A549 (cell line): ENCODE measurements around the gene GRIK4.

Source experiments
- CTCF ChIP-seq: fragments of >200 bp; sonication (Bioruptor Twin); formaldehyde crosslinking; IDR thresholded peaks from 3 replicates; pipeline ENCODE4 v1.5.1; 2016
- JUNB ChIP-seq: fragments of >200 bp; sonication (Bioruptor Twin); formaldehyde crosslinking; IDR thresholded peaks from 2 replicates; pipeline ENCODE4 v1.6.1; 2016
- KDM1A ChIP-seq: fragments of 200-600 bp; sonication (generic); IDR thresholded peaks from 2 replicates; pipeline ENCODE4 v1.6.1; 2016; ENCODE audit warnings: low read depth, mild to moderate bottlenecking
- NR3C1 ChIP-seq: fragments of >200 bp; sonication (Bioruptor Twin); formaldehyde crosslinking; IDR thresholded peaks from 3 replicates; pipeline ENCODE4 v1.6.1; 2017
- POLR2A ChIP-seq: IDR thresholded peaks from 2 replicates; pipeline ENCODE4 v1.6.1; 2012; ENCODE audit warnings: mild to moderate bottlenecking, low read length
- RAD21 ChIP-seq, 2 experiments: fragments of >200 bp in 1 of 2; sonication (Bioruptor Twin) in 1 of 2; formaldehyde crosslinking in 1 of 2; IDR thresholded peaks in 1 of 2; conservative IDR thresholded peaks in 1 of 2; 2 replicates in 1 of 2; 3 replicates in 1 of 2; pipeline ENCODE4 v1.6.1; 2012 to 2018; ENCODE audit warnings: inconsistent platforms in 1 of 2
- REST ChIP-seq: fragments of 200-600 bp; sonication (generic); IDR thresholded peaks from 2 replicates; pipeline ENCODE4 v1.6.1; 2016; ENCODE audit warnings: antibody characterized with exemption, mild to moderate bottlenecking, moderate library complexity

GRCh38 chr11:120626791-120627190, 115.2 kb downstream of the GRIK4 start:
- TF ChIP-seq REST, result no peak
- no peak for TF ChIP-seq CTCF
- TF ChIP-seq POLR2A, result no peak
- no peak for TF ChIP-seq RAD21 (conservative IDR thresholded peaks at IDR 0.05 in 1 of 2, IDR thresholded peaks at IDR 0.05 in 1 of 2)
- TF ChIP-seq NR3C1, result no peak
- TF ChIP-seq JUNB, result no peak
- no peak for TF ChIP-seq KDM1A
